Measurements from ENCODE around the gene GARS1.

The GARS1 gene

GRCh38 chr7:30668102-30668501 lies 73.4 kb downstream of the GARS1 start:
- no peak for DNase-seq (ENCODE audit: low spot score)
- in situ Hi-C loops (cut with MboI; ENCODE audit: low sequenced_read_pairs, unreplicated experiment), result no loop called here
- TF ChIP-seq CTCF (IDR thresholded peaks at IDR 0.05; ENCODE audit: borderline replicate concordance, control extremely low read depth, extremely low read depth, insufficient read depth, missing control alignments), result no peak

GRCh38 chr7:30671793-30672465 lies 77.3 kb downstream of the GARS1 start:
- DNase-seq (ENCODE audit: low spot score), result no peak
- in situ Hi-C loops (cut with MboI; ENCODE audit: low sequenced_read_pairs, unreplicated experiment), result no loop called here
- TF ChIP-seq CTCF (IDR thresholded peaks at IDR 0.05; ENCODE audit: borderline replicate concordance, control extremely low read depth, extremely low read depth, insufficient read depth, missing control alignments), result no peak

GRCh38 chr7:30674420-30674819 lies 79.7 kb downstream of the GARS1 start:
- no peak for DNase-seq (ENCODE audit: low spot score)
- in situ Hi-C loops (cut with MboI; ENCODE audit: low sequenced_read_pairs, unreplicated experiment), result no loop called here
- TF ChIP-seq CTCF (IDR thresholded peaks at IDR 0.05; ENCODE audit: borderline replicate concordance, control extremely low read depth, extremely low read depth, insufficient read depth, missing control alignments), result no peak

GRCh38 chr7:30674876-30675275 lies 80.2 kb downstream of the GARS1 start:
- in situ Hi-C loops (cut with MboI; ENCODE audit: low sequenced_read_pairs, unreplicated experiment), result no loop called here
- TF ChIP-seq CTCF (IDR thresholded peaks at IDR 0.05; ENCODE audit: borderline replicate concordance, control extremely low read depth, extremely low read depth, insufficient read depth, missing control alignments), result no peak
- no peak for DNase-seq (ENCODE audit: low spot score)

GRCh38 chr7:30678805-30679204 lies 84.1 kb downstream of the GARS1 start:
- no peak for DNase-seq (ENCODE audit: low spot score)
- TF ChIP-seq CTCF (IDR thresholded peaks at IDR 0.05; ENCODE audit: borderline replicate concordance, control extremely low read depth, extremely low read depth, insufficient read depth, missing control alignments), result no peak
- in situ Hi-C loops (cut with MboI; ENCODE audit: low sequenced_read_pairs, unreplicated experiment), result no loop called here

- no peak for DNase-seq (ENCODE audit: low spot score)
- in situ Hi-C loops (cut with MboI; ENCODE audit: low sequenced_read_pairs, unreplicated experiment), result no loop called here
- TF ChIP-seq CTCF (IDR thresholded peaks at IDR 0.05; ENCODE audit: borderline replicate concordance, control extremely low read depth, extremely low read depth, insufficient read depth, missing control alignments), result no peak
Measured at GRCh38 chr7:30679664-30680063, 85.0 kb downstream of the GARS1 start.

Measured in GM13976 (cell line).